NCI-H128 (cell line): Measurements from ENCODE around the gene ALDH1B1.
A peak's percentile ranks its signal among the peaks of the same experiment; 100 is the strongest.

Source experiments
- DNase-seq: peaks from one replicate; lab custom pipeline; 2025; ENCODE audit not compliant: unreplicated experiment; lab: John Stamatoyannopoulos, UW

Gene ALDH1B1

GRCh38 chr9:38413283-38413682 lies 20.8 kb downstream of the ALDH1B1 start:
- no peak for DNase-seq

DNA sequence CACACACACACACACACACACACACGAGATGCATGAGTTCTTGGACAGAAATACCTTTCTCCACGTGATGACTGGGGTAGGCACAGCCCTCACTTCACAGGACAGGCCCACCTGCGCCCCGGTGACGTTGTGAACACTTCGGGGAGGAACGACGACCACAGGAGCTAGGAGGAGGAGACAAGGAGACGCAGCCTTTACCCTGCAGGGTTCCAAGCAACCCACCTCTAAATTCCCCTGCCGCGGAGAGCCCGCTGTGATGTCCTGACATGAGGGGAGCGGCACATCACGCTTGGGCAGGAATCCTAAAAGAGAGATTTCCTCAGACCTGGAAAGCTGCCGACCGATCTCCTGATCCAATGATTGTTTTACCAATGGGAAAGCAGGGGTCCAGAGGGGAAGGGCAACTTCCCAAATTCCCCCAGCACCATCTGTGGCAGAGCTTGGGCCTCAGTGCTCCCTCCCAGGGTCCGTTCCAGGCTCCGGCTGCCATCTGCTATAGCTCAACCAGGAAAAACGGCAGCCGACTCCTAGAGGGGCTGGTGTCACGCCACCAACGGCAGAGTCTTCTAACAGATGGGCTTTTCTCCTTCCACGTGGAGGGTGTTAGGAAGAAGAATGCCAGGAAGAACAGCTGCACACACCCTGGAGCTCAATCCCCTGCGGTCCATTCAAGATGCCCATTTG lies 21.7 kb downstream of the ALDH1B1 start:
- no peak for DNase-seq

DNA sequence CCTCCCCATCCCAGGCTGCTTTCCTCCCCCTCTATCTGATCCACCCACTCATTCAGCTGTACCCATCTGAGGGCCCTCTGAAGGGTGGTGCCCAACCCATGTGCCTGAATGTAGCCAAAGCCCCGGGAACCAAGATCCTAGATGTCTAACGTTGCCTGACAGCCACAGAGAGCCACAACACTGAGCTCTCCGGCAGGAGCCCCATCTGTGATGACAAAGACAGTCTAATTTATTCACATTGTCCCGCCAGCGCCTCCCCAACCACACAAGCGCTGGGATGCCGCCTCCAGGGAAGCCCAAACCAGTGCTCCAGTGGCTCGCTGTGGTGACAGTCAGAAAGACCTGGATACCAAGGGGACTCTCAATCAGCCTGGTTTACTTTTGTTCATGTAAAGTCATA lies 23.4 kb downstream of the ALDH1B1 start:
- DNase-seq, result no peak

- no peak for DNase-seq
Measured at GRCh38 chr9:38416461-38416860, 24.0 kb downstream of the ALDH1B1 start.

DNA sequence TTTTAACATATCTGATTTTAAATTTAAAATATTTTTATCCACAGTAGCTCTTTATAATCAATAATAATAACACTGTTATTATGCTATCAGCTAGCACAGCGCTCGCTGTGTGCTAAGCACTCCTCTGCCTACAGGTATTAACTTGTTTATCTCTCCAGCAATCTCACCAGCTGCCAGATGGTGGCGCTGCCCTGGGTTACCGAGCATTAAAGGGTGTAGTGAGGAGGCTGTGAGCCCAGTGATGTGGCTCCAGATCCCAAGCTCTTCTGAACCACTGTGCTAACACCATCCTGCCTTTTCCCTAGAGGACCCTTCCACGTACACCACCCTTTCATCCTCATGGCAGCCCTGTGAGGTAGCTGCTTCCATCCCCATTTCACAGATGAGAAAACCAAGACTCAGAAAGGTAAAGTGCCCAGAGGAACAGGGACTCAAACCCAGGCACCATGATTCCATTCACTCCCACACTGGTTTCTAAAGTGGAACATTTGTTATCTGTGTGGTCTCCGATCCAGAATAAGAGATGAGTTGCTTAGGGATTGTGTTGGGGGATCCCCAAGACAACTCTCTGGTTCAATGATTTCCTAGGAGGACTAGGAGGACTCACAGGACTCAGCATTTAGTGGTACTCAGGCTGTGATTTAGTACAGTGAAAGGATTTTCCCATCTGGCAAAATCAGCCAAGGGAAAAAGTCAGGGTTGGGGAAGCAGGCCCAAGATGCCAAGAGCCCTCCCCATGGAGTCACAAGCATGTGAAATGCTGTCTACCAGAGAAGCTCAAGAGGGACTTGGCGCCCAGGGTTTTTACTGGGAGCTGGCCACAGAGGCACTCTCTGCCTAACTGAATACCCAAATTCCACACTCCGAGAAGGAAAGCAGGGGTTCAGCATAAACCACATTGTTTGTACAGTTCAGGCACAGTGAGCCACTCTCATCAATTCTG lies 24.8 kb downstream of the ALDH1B1 start:
- no peak for DNase-seq

DNA sequence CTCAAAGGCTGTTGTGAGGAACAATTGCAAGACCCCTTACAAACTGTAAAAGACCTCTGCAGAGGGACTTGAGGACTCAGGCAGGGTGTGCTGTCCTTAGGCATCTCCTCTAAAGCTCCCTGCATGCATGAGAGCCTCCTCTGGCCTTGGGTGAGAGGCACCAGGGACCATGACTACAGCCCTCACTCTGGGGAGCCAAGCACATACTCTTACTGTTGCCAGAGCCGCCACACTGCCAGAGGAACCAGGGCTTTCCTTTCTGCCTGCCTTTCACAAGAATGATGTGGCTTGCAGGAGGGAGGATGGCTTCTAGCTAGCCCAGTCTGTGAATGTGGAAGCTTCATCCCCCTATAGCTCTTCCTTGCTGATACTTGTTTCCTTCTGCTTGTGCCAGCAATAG lies 25.9 kb downstream of the ALDH1B1 start:
- DNase-seq, result no peak

DNA sequence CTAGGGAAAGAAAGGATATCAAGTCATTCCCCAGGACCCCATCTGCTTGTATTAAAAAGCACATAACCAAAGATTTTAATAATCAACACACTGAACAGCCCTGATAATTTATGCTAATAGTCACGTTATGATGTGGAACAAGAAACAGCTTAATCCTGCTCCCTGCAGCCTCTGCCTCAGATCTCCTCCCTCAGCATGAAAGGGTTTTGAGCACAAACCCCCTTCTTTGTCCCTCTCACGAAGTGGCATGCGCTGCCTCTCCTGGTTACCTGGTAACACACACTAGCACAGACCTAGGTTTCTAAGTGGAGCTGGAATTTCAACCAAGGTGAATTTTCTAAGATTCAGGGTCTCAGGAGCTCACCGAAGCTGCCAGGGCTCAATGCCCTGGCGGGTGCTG lies 26.7 kb downstream of the ALDH1B1 start:
- DNase-seq, result no peak

DNA sequence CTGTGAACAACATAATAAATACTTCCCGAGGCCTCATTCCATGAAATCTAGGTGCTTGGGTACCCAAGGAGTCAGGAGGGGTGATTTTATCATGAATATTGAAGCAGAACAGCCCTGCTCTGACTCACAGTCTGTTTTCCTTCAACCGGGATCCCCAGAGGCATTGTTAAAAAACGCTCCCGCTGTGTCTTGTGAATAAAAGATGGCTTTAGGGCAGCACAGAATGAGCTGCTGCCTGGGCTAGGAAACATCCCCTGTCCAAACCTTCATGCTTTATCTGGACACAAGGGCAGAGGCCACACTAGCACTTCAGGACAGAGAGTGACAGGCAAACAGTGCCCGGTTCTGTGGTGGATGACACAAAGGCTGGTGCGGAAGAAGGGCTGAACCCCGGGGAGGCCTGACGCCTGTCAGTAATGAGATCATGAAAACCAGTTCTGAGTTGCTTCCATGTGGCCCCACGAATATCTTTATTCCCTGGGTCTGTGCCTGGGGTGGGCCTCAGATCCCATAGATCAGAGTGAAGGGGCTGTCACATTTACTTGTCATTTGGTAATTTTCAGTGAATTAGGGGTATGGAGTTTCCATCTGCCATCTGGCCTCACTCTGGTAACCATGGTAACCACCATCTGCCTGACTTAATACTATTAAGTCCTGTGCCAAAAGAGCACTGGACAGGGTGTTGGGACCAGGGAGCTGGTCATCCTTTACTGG lies 29.2 kb downstream of the ALDH1B1 start:
- no peak for DNase-seq

DNA sequence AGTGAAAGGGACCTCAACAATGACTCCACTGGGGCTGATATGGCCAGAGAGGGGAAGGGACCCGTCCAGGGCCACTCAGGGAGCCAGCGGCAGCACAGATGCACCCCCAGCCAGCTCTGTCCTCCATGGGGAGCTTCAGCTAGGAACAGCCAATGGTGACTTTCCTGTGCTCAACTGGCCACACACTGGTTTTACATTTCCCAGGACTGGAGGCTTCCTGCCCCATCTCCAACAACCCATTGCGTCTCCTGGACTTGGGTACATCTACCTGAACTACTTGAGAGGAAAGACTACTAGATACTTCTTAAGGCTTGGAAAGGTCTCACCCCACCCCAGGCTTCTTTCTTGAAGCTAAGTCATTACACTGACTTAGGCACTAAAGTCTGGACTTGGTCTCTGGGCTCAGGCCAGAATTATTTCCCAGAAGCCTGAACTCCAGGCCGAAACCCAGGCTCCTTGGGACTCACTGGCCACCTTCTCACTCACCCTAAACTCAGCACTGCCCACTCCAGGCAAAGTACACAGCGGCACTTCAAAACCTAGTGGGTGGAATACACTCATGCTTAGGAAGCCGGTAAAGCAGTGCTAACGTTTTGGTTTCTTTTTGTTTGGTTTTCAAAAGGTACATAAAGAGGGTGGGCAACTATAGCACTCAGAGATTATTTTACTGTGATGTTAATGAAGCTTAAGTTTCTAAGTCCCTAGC lies 30.2 kb downstream of the ALDH1B1 start:
- DNase-seq, result no peak

- no peak for DNase-seq
Measured at GRCh38 chr9:38423273-38423972, 30.9 kb downstream of the ALDH1B1 start.

- DNase-seq, result peak; percentile 24
Measured at GRCh38 chr9:38423973-38424843, 31.7 kb downstream of the ALDH1B1 start, which contains the start of gene IGFBPL1. Gene IGFBPL1, minus strand, starts transcription at chr9:38424454. Its CDS starts 30 bp downstream, at chr9:38424424.

DNA sequence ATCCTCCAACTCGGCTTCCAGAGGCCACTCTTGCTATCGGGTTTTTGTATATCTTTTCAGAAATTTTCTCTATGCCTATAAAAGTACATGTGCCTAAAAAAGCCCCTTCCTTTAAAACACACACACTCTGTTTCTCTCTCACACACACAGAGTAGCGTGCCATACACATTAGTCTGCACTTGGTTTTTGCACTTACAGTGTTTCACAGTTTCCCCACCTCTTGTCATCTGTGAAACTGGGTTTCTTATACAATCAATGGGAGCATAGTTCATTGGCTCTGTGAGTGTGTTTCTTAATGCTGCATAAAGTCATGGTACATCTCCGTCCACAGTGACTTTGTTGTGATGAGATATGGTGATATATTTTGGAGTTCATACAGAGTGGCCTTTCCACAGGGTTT lies 32.4 kb downstream of the ALDH1B1 start:
- DNase-seq, result no peak

- DNase-seq, result no peak
Measured at GRCh38 chr9:38428062-38428461, 35.6 kb downstream of the ALDH1B1 start.

DNA sequence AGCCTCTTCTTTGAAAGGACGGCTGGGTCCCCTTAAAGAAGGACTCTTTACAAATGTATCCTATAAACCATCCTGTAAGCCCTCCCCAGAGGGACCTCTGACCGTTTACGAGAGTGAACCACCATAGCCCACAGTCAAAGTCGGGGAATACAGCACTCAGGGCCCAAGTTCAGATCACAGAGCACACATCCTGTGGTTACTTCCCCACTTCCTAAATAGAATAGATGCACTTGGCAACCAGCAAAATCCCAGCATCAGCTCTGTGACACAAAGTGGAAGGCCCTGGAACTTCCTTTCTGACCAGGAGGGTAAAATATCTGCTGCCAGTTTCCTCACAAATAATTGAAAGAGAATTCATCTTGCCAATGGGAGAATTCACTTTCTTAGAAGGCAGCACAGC lies 38.6 kb downstream of the ALDH1B1 start:
- no peak for DNase-seq

DNA sequence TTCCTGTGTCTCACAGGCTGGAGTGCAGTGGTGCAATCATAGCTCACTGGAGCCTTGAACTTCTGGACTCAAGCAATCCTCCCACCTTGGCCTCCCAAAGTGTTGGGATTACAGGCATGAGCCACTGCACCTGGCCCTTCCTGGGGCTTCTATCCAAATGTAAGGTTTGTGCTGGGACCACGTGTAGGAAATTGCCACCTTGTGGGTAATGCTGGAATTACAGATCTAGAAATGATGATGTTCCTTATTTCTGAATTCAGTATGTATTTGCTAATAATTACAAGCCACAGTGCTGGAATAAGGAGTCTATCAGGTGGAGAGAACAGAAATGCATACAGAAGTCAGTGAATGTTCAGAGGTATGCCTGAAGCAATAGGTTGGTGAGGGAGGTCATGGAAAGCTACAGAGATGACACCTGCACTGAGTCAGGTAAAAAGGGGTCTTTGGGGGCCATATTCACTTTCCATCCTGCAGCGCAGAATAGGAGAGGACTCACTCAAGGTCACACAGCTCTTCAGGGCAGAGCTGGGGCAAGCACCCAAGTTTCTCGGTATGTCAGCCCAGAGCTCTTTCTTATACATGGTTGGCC lies 40.5 kb downstream of the ALDH1B1 start:
- DNase-seq, result no peak

DNA sequence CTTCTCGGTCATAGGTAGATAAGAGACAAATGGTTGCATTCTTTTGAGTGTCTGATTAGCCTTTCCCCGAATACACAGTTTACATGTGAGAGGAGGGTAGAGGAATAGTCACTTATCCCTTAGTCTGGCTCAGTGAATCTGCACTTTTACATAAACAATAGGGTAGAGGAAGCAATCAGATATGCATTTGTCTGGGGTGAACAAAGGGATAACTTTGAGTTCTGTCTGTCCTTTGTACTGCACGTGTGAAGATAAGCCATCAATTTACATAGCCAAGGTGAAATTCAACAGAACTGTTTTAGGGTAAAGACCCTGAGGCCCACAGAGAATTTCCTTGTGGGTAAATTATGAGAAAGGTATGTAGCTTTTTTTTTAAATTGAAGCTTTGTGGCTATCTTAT lies 41.9 kb downstream of the ALDH1B1 start:
- no peak for DNase-seq

DNA sequence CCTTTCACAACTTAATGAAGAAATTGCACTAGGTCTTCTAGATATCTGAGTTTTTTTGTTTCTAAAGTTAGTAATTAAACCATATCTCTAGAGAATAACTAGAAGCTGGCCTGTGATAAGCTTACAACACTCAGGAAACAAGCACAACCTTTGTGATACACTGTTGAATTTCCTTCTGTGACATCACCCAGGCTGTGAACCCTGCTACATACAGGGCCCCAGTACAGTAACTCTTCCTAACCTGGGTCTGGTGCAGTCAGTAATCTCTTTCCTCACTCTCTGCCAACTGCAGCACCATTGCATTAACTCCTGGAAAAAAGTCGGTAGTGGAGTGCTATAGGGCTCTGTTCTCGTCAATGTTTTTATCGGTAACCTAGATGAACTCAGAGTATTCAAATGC lies 42.4 kb downstream of the ALDH1B1 start:
- no peak for DNase-seq

GRCh38 chr9:38435521-38435920 lies 43.0 kb downstream of the ALDH1B1 start:
- DNase-seq, result no peak

- no peak for DNase-seq
Measured at GRCh38 chr9:38436708-38437107, 44.2 kb downstream of the ALDH1B1 start.
